Activated CD4-positive, alpha-beta T cell treated with anti-CD3 and anti-CD28 coated beads for 48 hours (primary cell): Measurements from ENCODE around the gene OR10W1.

Experiments
- DNase-seq: peaks from one replicate; pipeline ENCODE4 v3.0.0-alpha.2; 2020

Gene OR10W1

DNA sequence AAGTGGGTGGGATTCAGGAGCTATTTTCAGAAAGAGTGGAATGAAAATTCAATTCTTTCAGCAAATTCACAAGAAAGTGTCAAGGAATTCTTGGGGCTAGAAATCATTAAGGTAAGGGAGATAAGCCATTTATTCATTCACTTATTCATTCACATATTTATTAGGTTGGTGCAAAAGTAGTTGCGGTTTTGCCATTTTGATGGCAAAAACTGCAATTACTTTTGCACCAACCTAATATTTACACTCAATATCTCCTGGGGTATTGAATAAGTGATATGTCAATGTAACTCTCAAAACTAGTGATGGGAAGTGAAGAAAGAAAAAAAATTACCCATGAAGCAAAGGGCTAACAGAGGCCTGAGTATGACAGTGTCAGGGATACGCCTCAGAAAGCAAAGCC, at the start of gene OR10W1:
Gene OR10W1 (minus strand): TSS at position 119 of the 400 bp plus-strand sequence. CDS start 402 bp downstream, outside the sequence.
- no peak for DNase-seq

DNA sequence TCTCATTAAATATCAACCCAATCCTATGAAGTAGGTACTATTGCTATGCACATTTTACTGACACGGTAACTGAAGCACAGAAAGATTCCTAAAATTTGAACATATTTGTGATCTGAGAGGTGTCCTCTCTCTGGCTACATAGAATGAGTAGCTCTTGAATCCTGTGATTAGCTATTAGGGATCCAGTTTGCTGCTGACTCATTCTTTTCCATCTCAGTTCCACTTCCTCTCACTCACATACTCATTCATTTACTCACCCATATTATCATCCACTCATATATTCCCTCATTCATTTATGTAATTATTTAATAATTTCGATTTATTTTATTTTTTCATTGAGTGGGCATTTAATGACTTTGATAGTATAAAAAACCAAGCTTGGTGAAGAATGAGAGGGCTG, 48.1 kb upstream of the OR10W1 start:
- DNase-seq = no peak

GRCh38 chr11:58301576-58301975, 33.5 kb upstream of the OR10W1 start:
- DNase-seq = no peak

GRCh38 chr11:58292017-58292416, 24.0 kb upstream of the OR10W1 start:
- no peak for DNase-seq

- DNase-seq = no peak
These were observed 21.2 kb upstream of the OR10W1 start for GRCh38 chr11:58289266-58289665.

GRCh38 chr11:58286249-58286648, 18.2 kb upstream of the OR10W1 start:
- DNase-seq = peak; percentile 4

DNA sequence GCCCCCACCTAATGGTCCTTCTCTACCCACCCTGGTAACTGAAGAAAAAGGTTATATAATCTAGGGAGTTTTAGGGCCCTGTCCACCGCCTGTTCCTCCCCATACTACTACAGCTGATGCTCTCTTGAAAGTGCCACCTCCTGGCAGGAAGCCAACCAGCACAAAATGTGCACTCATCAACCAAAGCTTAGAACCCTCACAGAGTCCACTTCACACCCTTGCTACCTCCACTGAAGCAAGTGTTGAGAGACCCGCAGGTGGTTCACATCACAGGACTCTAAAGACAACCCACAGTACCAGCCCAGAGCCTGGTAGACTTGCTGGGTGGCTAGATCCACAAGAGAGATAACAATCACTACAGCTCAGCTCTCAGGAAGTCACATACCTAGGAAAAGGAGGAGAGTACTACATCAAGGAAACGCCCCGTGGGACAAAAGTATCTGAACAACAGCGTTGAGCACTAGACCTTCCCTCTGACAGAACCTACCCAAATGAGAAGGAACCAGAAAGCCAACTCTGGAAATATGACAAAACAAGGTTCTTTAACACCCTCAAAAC, 17.5 kb upstream of the OR10W1 start:
- peak; percentile 3 for DNase-seq

DNA sequence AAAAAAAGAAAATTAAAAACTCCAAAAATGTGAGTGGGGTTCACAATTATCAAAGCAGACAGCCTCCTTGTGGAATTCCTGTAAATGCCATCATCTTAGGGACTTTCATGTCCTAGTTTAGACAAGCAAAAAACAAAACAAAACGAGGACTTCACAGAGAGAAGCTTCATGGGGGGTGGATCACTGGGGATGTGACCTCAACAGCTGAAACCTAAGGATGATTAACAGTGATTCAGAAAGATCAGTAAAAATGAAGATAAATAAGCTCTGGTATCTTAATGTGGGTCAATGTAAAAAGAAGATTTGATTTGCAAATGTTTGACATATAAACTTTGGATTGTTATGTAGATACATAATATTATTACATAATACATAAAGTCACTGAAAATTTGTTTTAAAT, 8.1 kb upstream of the OR10W1 start:
- no peak for DNase-seq

GRCh38 chr11:58275002-58275401, 6.9 kb upstream of the OR10W1 start:
- no peak for DNase-seq

DNA sequence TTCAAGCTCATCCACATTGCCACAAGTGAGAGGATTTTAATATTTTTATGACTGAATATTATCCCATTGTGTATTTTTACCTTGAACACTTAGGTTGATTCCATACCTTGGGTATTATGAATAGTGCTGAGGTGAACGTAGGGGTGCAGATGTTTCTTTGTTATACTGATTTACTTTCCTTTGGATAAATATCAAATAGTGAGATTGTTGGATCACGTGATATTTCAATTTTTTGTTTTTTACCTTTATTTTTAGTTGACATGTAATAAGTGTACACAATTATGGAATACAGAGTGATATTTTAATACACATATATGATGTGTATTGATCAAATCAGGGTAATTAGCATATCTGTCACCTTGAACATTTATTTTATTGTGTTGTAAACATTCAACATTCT, 8.1 kb downstream of the OR10W1 start:
- no peak for DNase-seq

- DNase-seq = no peak
These were observed 13.1 kb downstream of the OR10W1 start for GRCh38 chr11:58254936-58255335.

- no peak for DNase-seq
These were observed 24.1 kb downstream of the OR10W1 start for GRCh38 chr11:58243954-58244353.

DNA sequence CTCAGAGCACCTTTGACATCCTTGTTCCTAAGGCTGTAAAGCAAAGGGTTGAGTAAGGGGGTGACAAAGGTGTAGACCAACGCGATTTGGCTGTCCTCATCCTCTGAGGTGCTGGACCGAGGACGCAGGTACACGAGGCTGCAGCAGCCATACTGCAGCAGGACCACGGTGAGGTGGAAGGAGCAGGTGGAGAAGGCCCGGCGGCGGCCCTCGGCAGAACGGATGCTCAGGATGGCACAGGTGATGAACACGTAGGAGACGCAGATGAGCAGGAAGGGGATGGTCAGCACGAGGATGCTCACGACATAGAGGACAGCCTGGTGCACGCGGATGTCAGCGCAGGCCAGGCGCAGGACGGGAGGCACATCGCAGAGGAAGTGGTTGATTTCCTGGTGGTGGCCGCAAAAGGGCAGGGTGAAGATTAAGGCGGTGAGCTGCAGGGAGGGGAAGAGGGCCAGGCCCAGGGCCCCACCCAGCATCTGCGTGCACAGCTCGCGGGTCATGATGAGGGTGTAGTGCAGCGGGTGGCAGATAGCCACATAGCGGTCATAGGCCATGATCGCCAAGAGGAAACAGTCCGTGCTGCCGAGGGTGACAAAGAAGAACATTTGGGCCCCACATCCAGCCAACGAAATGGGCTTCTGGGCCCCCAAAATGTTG, 40.0 kb downstream of the OR10W1 start:
- DNase-seq = no peak

- no peak for DNase-seq
These were observed 45.3 kb downstream of the OR10W1 start for GRCh38 chr11:58222721-58223120.
